Mesenchymal stem cell (in vitro differentiated cells and primary cell): ENCODE measurements around the gene CABP1.

Experiments used
- DNase-seq: peaks from one replicate; pipeline ENCODE4 v3.0.0-alpha.2; 2013
- H2AFZ ChIP-seq: one replicate; pipeline ENCODE4 v1.6.1; 2013; ENCODE audit warnings: low read depth, mild to moderate bottlenecking, control low read depth, inconsistent platforms, low read length, moderate library complexity
- H2AK5ac ChIP-seq: 2 replicates; pipeline ENCODE4 v1.6.1; 2013; ENCODE audit warnings: low read length, moderate library complexity, mild to moderate bottlenecking, inconsistent platforms; ENCODE audit not compliant: severe bottlenecking
- H2BK120ac ChIP-seq: one replicate; pipeline ENCODE4 v1.6.1; 2013; ENCODE audit warnings: low read depth, mild to moderate bottlenecking, inconsistent platforms, low read length, moderate library complexity
- H2BK12ac ChIP-seq, 2 experiments: one replicate each; pipeline ENCODE4 v1.6.1; 2013; ENCODE audit warnings: inconsistent platforms in 2 of 2, low read length in 2 of 2, mild to moderate bottlenecking in 2 of 2, moderate library complexity in 2 of 2, control low read depth in 1 of 2
- H2BK15ac ChIP-seq: one replicate; pipeline ENCODE4 v1.6.1; 2013; ENCODE audit warnings: mild to moderate bottlenecking, low read depth, inconsistent platforms; ENCODE audit not compliant: poor library complexity, severe bottlenecking
- H2BK5ac ChIP-seq: 2 replicates; pipeline ENCODE4 v1.6.1; 2013; ENCODE audit warnings: low read depth, mild to moderate bottlenecking, low read length, control low read depth, inconsistent platforms; ENCODE audit not compliant: poor library complexity, severe bottlenecking
- H3K14ac ChIP-seq, 2 experiments: one replicate each; pipeline ENCODE4 v1.6.1; 2013; ENCODE audit warnings: inconsistent platforms in 2 of 2, low read length in 2 of 2, control low read depth in 1 of 2, mild to moderate bottlenecking in 1 of 2, moderate library complexity in 1 of 2
- H3K18ac ChIP-seq, 2 experiments: one replicate each; pipeline ENCODE4 v1.6.1; 2013; ENCODE audit warnings: inconsistent platforms in 2 of 2, low read length in 2 of 2, control low read depth in 1 of 2, low read depth in 1 of 2, mild to moderate bottlenecking in 1 of 2
- H3K23ac ChIP-seq, 2 experiments: one replicate each; pipeline ENCODE4 v1.6.1; 2013; ENCODE audit warnings: inconsistent platforms in 2 of 2, low read length in 2 of 2, mild to moderate bottlenecking in 2 of 2, moderate library complexity in 2 of 2, control low read depth in 1 of 2
- H3K27ac ChIP-seq: 2 replicates; pipeline ENCODE4 v1.5.1; 2013; ENCODE audit warnings: mild to moderate bottlenecking, moderate library complexity, low read length, control low read depth, inconsistent platforms; ENCODE audit not compliant: poor library complexity, severe bottlenecking
- H3K27me3 ChIP-seq, 2 experiments: 2 replicates each; pipeline versions ENCODE4 v1.6.1 to v1.7.0; 2013; ENCODE audit warnings: low read length in 2 of 2, mild to moderate bottlenecking in 2 of 2, moderate library complexity in 2 of 2, control low read depth in 1 of 2, inconsistent platforms in 1 of 2; ENCODE audit not compliant: control insufficient read depth in 1 of 2, insufficient read depth in 1 of 2
- H3K36me3 ChIP-seq, 2 experiments: 2 replicates each; pipeline versions ENCODE4 v1.6.1 to v1.7.0; 2013; ENCODE audit warnings: low read length in 2 of 2, control low read depth in 1 of 2, inconsistent platforms in 1 of 2, low read depth in 1 of 2, mild to moderate bottlenecking in 1 of 2; ENCODE audit not compliant: insufficient read depth in 2 of 2, control insufficient read depth in 1 of 2
- H3K4ac ChIP-seq, 2 experiments: one replicate each; pipeline ENCODE4 v1.6.1; 2013; ENCODE audit warnings: inconsistent platforms in 2 of 2, low read length in 2 of 2, mild to moderate bottlenecking in 2 of 2, moderate library complexity in 2 of 2, control low read depth in 1 of 2, low read depth in 1 of 2
- H3K4me1 ChIP-seq: 2 replicates; pipeline ENCODE4 v1.6.1; 2013; ENCODE audit warnings: low read depth, low read length, control low read depth; ENCODE audit not compliant: control insufficient read depth, insufficient read depth
- H3K4me2 ChIP-seq: 2 replicates; pipeline ENCODE4 v1.6.1; 2013; ENCODE audit warnings: low read length, mild to moderate bottlenecking, inconsistent platforms; ENCODE audit not compliant: poor library complexity, severe bottlenecking
- H3K4me3 ChIP-seq, 2 experiments: 2 replicates each; pipeline versions ENCODE4 v1.5.1 to v1.7.0; 2013; ENCODE audit warnings: low read length in 2 of 2, mild to moderate bottlenecking in 2 of 2, control low read depth in 1 of 2, low read depth in 1 of 2; ENCODE audit not compliant: insufficient read depth in 1 of 2
- H3K79me1 ChIP-seq: replicated peaks from 2 replicates; pipeline ENCODE4 v1.6.1; 2013; ENCODE audit warnings: mild to moderate bottlenecking, control low read depth, low read length, inconsistent platforms; ENCODE audit not compliant: poor library complexity, severe bottlenecking
- H3K9ac ChIP-seq: 2 replicates; pipeline ENCODE4 v1.7.0; 2013; ENCODE audit warnings: mild to moderate bottlenecking, low read length, moderate library complexity
- H3K9me3 ChIP-seq: 2 replicates; pipeline ENCODE4 v1.7.0; 2013; ENCODE audit warnings: mild to moderate bottlenecking, low read length; ENCODE audit not compliant: control insufficient read depth
- H4K8ac ChIP-seq: one replicate; pipeline ENCODE4 v1.6.1; 2013; ENCODE audit warnings: inconsistent platforms, mild to moderate bottlenecking, low read length, moderate library complexity
- H4K91ac ChIP-seq: one replicate; pipeline ENCODE4 v1.6.1; 2013; ENCODE audit warnings: mild to moderate bottlenecking, low read length, inconsistent platforms
- WGBS: methylation state at CpG from one replicate; pipeline ENCODE4 v1.1.7; 2013; ENCODE audit warnings: mixed read lengths; 5-methylcytosine and 5-hydroxymethylcytosine counted together

The CABP1 gene

DNA sequence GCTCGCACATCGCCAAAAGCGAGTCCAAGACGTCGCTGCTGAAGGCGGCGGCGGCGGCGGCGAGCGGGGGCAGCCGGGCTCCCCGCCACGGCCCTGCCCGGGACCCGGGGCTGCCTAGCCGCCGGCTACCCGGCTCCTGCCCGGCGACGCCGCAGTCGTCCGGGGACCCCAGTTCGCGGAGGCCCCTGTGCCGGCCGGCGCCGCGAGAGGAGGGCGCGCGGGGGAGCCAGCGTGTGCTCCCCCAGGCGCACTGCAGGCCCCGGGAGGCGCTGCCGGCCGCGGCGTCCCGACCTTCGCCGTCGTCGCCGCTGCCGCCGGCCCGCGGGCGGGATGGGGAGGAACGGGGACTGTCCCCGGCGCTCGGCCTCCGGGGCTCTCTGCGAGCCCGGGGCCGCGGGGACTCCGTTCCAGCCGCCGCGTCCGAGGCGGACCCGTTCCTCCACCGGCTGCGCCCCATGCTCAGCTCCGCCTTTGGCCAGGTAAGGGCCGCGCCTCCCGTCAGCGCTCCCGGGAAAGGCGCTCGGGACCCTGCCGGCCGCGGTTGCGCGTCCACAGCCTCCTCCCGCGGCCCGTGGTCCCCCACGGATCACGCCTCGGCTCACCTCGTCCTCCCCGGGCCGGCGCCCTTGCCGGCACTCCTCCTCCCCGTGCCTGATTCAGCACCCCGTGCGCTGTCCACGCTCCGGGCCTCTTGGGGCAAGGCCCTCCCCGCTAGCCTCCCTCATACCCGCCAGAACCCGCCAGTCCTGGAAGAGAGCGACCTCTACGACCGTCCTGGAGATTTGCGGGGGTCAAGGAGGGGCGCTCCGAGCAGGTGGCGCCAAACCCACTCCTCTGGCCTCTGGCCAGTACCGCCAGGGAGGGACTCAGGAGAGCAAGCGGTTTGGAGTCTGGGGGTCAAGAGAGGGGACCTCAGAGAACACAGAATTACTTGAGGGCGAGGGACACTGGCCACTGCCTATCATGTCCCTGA, 721 bp downstream of the CABP1 start:
- 3% methylated on average over 64 of the region's 115 CpGs for WGBS
- Histone ChIP-seq H3K4me1 (peaks cover 18% of the 10 kb centered on the region), H2BK120ac (no peak overlapping the region), H3K4ac (no peak overlapping the region), H3K9me3 (no peaks in the 10 kb centered on the region), H2AK5ac (no peak overlapping the region), H3K18ac (no peak overlapping the region), H3K9ac (no peak overlapping the region), H3K27ac (no peak overlapping the region), H2BK12ac (no peak overlapping the region), H3K14ac (no peak overlapping the region), H3K79me1 (no peaks in the 10 kb centered on the region), H2BK5ac (no peak overlapping the region), H2BK15ac (no peak overlapping the region), H4K91ac (no peak overlapping the region), H3K4me2 (peak overlapping the region; percentile 95), H3K36me3 (no peaks in the 10 kb centered on the region), H3K4me3 (peak overlapping the region; percentile 39 to 51), H3K23ac (peak overlapping the region in 1 of 2 experiments; percentile 80), H4K8ac (no peak overlapping the region), H2AFZ (no peak overlapping the region), H3K27me3 (peaks cover 72 to 80% of the 10 kb centered on the region in 2 experiments)
- DNase-seq, result peak; percentile 58

DNA sequence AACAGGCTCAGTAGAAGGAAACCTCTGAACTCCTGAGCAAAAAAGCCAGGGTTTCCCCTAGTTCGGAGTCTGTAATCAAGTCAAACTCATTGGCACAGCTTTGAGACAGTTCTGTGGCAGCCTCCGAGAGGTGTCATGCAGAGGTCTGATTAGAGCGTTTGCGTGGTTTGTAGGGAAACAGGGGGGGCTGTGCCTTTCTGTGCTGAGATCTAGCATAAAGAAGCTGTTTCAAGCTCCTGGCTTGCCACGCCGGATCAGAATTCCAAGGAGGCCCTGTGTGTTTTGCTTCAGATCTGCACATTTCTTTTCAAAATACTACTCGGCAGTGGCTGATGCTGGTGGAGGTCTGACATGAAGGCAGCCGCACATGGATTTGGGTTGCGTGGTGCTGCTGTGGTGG, 1.7 kb downstream of the CABP1 start:
- Histone ChIP-seq H2AK5ac (no peak overlapping the region), H3K4me3 (no peak overlapping the region), H2BK120ac (no peak overlapping the region), H3K79me1 (no peaks in the 10 kb centered on the region), H3K14ac (no peak overlapping the region), H3K4me1 (peaks cover 18% of the 10 kb centered on the region), H3K4ac (no peak overlapping the region), H3K27ac (no peak overlapping the region), H3K9ac (no peak overlapping the region), H4K8ac (no peak overlapping the region), H3K4me2 (no peak overlapping the region), H3K36me3 (no peaks in the 10 kb centered on the region), H2BK12ac (no peak overlapping the region), H3K9me3 (no peaks in the 10 kb centered on the region), H2AFZ (no peak overlapping the region), H2BK5ac (no peak overlapping the region), H3K23ac (no peak overlapping the region), H3K18ac (no peak overlapping the region), H2BK15ac (no peak overlapping the region), H4K91ac (no peak overlapping the region), H3K27me3 (peaks cover 70 to 82% of the 10 kb centered on the region in 2 experiments)
- DNase-seq, result no peak
- WGBS, result 90% methylated on average over 9 of the region's 9 CpGs

DNA sequence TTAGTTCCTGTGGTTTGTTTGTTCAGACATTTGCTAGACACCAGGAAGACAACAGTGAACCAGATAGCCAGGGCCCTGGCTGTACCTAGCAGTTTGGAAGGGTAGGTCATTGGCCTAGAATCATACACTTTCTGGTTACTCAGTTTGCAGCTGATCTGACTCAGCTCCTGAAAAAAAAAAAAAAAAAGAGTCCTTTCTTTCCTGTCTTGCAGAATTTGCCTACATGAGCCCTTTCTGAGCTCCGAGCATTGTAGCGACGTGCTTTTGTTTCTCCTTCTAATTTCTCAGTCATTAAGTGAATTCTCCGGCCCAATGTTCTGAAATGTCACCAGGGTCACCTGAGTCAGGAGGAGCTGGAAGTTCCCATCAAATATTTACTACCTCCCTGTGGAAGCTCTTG, 2.4 kb downstream of the CABP1 start:
- Histone ChIP-seq H3K14ac (no peak overlapping the region), H3K4me1 (peaks cover 18% of the 10 kb centered on the region), H3K36me3 (no peaks in the 10 kb centered on the region), H3K9me3 (no peaks in the 10 kb centered on the region), H3K4me2 (no peak overlapping the region), H4K8ac (no peak overlapping the region), H3K23ac (no peak overlapping the region), H3K4me3 (no peak overlapping the region), H3K27me3 (peaks cover 70 to 76% of the 10 kb centered on the region in 2 experiments), H3K4ac (no peak overlapping the region), H2BK5ac (no peak overlapping the region), H2BK12ac (no peak overlapping the region), H3K9ac (no peak overlapping the region), H3K79me1 (no peaks in the 10 kb centered on the region), H4K91ac (no peak overlapping the region), H3K27ac (no peak overlapping the region), H2AK5ac (no peak overlapping the region), H2AFZ (no peak overlapping the region), H3K18ac (no peak overlapping the region), H2BK120ac (no peak overlapping the region), H2BK15ac (no peak overlapping the region)
- 91% methylated on average over 4 of the region's 4 CpGs for WGBS
- no peak for DNase-seq

DNA sequence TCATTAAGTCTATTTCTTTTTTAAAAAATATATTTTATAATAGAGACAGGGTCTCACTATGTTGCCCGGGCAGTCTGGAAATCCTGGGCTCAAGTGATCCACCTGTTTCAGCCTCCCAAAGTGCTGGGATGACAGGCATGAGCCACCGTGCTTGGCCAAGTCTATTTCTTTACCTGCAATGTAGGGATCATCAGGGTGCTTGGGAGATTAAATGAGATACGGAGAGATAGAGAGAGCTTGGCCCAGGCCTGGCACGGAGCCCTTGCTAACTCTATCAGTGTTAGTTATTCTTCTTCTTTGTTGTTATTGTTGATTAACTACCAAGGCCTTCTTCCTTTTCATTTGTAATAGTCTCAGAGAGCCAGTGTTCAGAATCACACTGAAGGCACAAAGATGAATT, 3.1 kb downstream of the CABP1 start:
- no peak overlapping the region for H3K4me2 ChIP-seq
- no peak for DNase-seq
- H2AFZ ChIP-seq, result no peak overlapping the region
- H2BK5ac ChIP-seq, result no peak overlapping the region
- no peak overlapping the region for H3K9ac ChIP-seq
- no peaks in the 10 kb centered on the region for H3K79me1 ChIP-seq
- no peak overlapping the region for H3K23ac ChIP-seq
- peaks cover 63 to 74% of the 10 kb centered on the region in 2 experiments for H3K27me3 ChIP-seq
- WGBS, result 77% methylated on average over 2 of the region's 4 CpGs
- no peak overlapping the region for H2BK120ac ChIP-seq
- no peak overlapping the region for H4K91ac ChIP-seq
- H4K8ac ChIP-seq, result no peak overlapping the region
- no peaks in the 10 kb centered on the region for H3K36me3 ChIP-seq
- no peak overlapping the region for H3K18ac ChIP-seq
- H3K4ac ChIP-seq, result no peak overlapping the region
- H3K27ac ChIP-seq, result no peak overlapping the region
- H3K14ac ChIP-seq, result no peak overlapping the region
- H2BK12ac ChIP-seq, result no peak overlapping the region
- no peaks in the 10 kb centered on the region for H3K9me3 ChIP-seq
- H2AK5ac ChIP-seq, result no peak overlapping the region
- H3K4me1 ChIP-seq, result peaks cover 18% of the 10 kb centered on the region
- no peak overlapping the region for H3K4me3 ChIP-seq
- H2BK15ac ChIP-seq, result no peak overlapping the region
